ENCODE data around the gene DGKH.

The DGKH gene

GRCh38 chr13:42283574-42283973 is 235.1 kb downstream of the DGKH start:
- DNase-seq: no peak

- no peak for DNase-seq
Measured at GRCh38 chr13:42284068-42284467, 235.6 kb downstream of the DGKH start.

All from hematopoietic multipotent progenitor cell treated with erythropoietin and hydrocortisone succinate and interleukin-3 and kit ligand, for 6 days (in vitro differentiated cells).